PC-9 (cell line): ENCODE results near the gene TMEM214.

Experiments used
- CTCF ChIP-seq: fragments of 200-600 bp; sonication (generic); conservative IDR thresholded peaks from 2 replicates; pipeline ENCODE4 v1.6.1; 2017; ENCODE audit warnings: mixed run types, antibody characterized with exemption, mild to moderate bottlenecking, moderate library complexity
- EZH2 ChIP-seq: fragments of 200-600 bp; sonication (generic); IDR thresholded peaks from 2 replicates; pipeline ENCODE4 v1.8.0; 2017; ENCODE audit warnings: antibody characterized with exemption, low read depth

- TF ChIP-seq CTCF (no peak), EZH2 (no peak)
Measured at GRCh38 chr2:27077231-27077630, 44.5 kb downstream of the TMEM214 start.
